Liver (tissue), 9 donors: ENCODE data around the gene RNPEPL1. TPM values are rescaled to one million over a fixed set of nuclear protein-coding genes. Genes with fewer than 3 reads are reported as not detected.

Experiments used
- DNase-seq: peaks from one replicate; pipeline ENCODE4 v3.0.0-alpha.2; 2017; ENCODE audit warnings: low spot score
- H3K27ac ChIP-seq, 2 donors: one replicate each; pipeline ENCODE4 v1.7.0; 2013; ENCODE audit warnings: inconsistent platforms in 2 of 2, low read length in 2 of 2, control low read depth in 1 of 2, low read depth in 1 of 2, mild to moderate bottlenecking in 1 of 2
- H3K27me3 ChIP-seq, 4 donors: one replicate each; pipeline versions ENCODE4 v1.6.1 to v1.7.0; 2013; ENCODE audit warnings: low read length in 3 of 4, inconsistent platforms in 1 of 4, mild to moderate bottlenecking in 1 of 4, moderate library complexity in 1 of 4; ENCODE audit not compliant: control insufficient read depth in 4 of 4, insufficient read depth in 4 of 4
- H3K36me3 ChIP-seq, 4 donors: one replicate each; pipeline versions ENCODE4 v1.6.1 to v1.7.0; 2013; ENCODE audit warnings: low read length in 3 of 4, mild to moderate bottlenecking in 3 of 4, low read depth in 1 of 4, moderate library complexity in 1 of 4; ENCODE audit not compliant: control insufficient read depth in 4 of 4, insufficient read depth in 3 of 4
- H3K4me1 ChIP-seq, 4 donors: one replicate each; pipeline versions ENCODE4 v1.6.1 to v1.7.0; 2013; ENCODE audit warnings: low read length in 3 of 4, mild to moderate bottlenecking in 3 of 4, moderate library complexity in 1 of 4; ENCODE audit not compliant: control insufficient read depth in 4 of 4, insufficient read depth in 4 of 4
- H3K4me3 ChIP-seq, 3 donors: one replicate each; pipeline versions ENCODE4 v1.6.1 to v1.7.0; 2013; ENCODE audit warnings: low read length in 3 of 3, control low read depth in 1 of 3, low read depth in 1 of 3, mild to moderate bottlenecking in 1 of 3
- H3K9ac ChIP-seq, 2 donors: one replicate each; pipeline ENCODE4 v1.7.0; 2013; ENCODE audit warnings: low read length in 2 of 2, mild to moderate bottlenecking in 2 of 2, moderate library complexity in 2 of 2, control low read depth in 1 of 2, low read depth in 1 of 2
- H3K9me3 ChIP-seq, 4 donors: one replicate each; pipeline versions ENCODE4 v1.6.1 to v1.7.0; 2013; ENCODE audit warnings: low read length in 3 of 4; ENCODE audit not compliant: control insufficient read depth in 4 of 4
- ATF3 ChIP-seq: IDR thresholded peaks from 2 replicates; pipeline ENCODE4 v1.6.1; 2016; ENCODE audit warnings: antibody characterized with exemption
- CTCF ChIP-seq: fragments of 150-350 bp; IDR thresholded peaks from 2 replicates; pipeline ENCODE4 v1.5.1; 2017; ENCODE audit warnings: improper control_type of control experiment, low read depth, low read length; ENCODE audit not compliant: missing input control
- EGR1 ChIP-seq, 2 donors: IDR thresholded peaks; 2 replicates each; pipeline ENCODE4 v1.6.1; 2016 to 2018; ENCODE audit warnings: antibody characterized with exemption in 2 of 2, low read depth in 2 of 2
- FOXA1 ChIP-seq: IDR thresholded peaks from 2 replicates; pipeline ENCODE4 v1.6.1; 2016; ENCODE audit warnings: antibody characterized with exemption
- FOXA2 ChIP-seq: IDR thresholded peaks from 2 replicates; pipeline ENCODE4 v1.6.1; 2016; ENCODE audit warnings: antibody characterized with exemption
- GABPA ChIP-seq, 2 donors: IDR thresholded peaks in 1 of 2; conservative IDR thresholded peaks in 1 of 2; 2 replicates each; pipeline ENCODE4 v1.6.1; 2016; ENCODE audit warnings: antibody characterized with exemption in 2 of 2, mild to moderate bottlenecking in 1 of 2, moderate library complexity in 1 of 2
- HNF4A ChIP-seq, 2 donors: conservative IDR thresholded peaks; 2 replicates each; pipeline ENCODE4 v1.6.1; 2016; ENCODE audit warnings: antibody characterized with exemption in 2 of 2, mild to moderate bottlenecking in 2 of 2
- HNF4G ChIP-seq: IDR thresholded peaks from 2 replicates; pipeline ENCODE4 v1.6.1; 2016; ENCODE audit warnings: antibody characterized with exemption
- JUND ChIP-seq, 2 donors: IDR thresholded peaks; 2 replicates each; pipeline ENCODE4 v1.6.1; 2016; ENCODE audit warnings: antibody characterized with exemption in 2 of 2
- NR2F2 ChIP-seq: IDR thresholded peaks from 2 replicates; pipeline ENCODE4 v1.6.1; 2016; ENCODE audit warnings: antibody characterized with exemption
- RAD21 ChIP-seq, 2 donors: IDR thresholded peaks; 2 replicates each; pipeline ENCODE4 v1.6.1; 2016; ENCODE audit warnings: antibody characterized with exemption in 2 of 2, mild to moderate bottlenecking in 2 of 2
- RXRA ChIP-seq, 2 donors: IDR thresholded peaks; 2 replicates each; pipeline ENCODE4 v1.6.1; 2017 to 2018; ENCODE audit warnings: antibody characterized with exemption in 2 of 2, mild to moderate bottlenecking in 1 of 2
- SP1 ChIP-seq: IDR thresholded peaks from 2 replicates; pipeline ENCODE4 v1.6.1; 2018; ENCODE audit warnings: antibody characterized with exemption, mild to moderate bottlenecking
- TAF1 ChIP-seq: conservative IDR thresholded peaks from 2 replicates; pipeline ENCODE4 v1.6.1; 2016; ENCODE audit warnings: antibody characterized with exemption, mild to moderate bottlenecking
- YY1 ChIP-seq: IDR thresholded peaks from 2 replicates; pipeline ENCODE4 v1.6.1; 2016; ENCODE audit warnings: antibody characterized with exemption, mild to moderate bottlenecking
- ZBTB33 ChIP-seq: IDR thresholded peaks from 2 replicates; pipeline ENCODE4 v1.6.1; 2016; ENCODE audit warnings: antibody characterized with exemption
- WGBS: extraction: QIAGEN DNeasy Blood & Tissue Kit; methylation state at CpG from one replicate; pipeline ENCODE4 v1.1.7; 2013; 5-methylcytosine and 5-hydroxymethylcytosine counted together
- polyA plus RNA-seq, 2 donors: library from polyadenylated mRNA; stranded (reverse) in 1 of 2; unstranded in 1 of 2; fragments of 200-250 nt in 1 of 2; fragments of >200 nt in 1 of 2; fragmentation: Nextera tagmentation in 1 of 2; extraction: Ambion mirVana in 1 of 2; gene quantifications; one replicate each; pipeline versions ENCODE4 v1.2.1 to v1.2.3, GENCODE V29; 2013 to 2015
- total RNA-seq, 2 donors: library from RNA; depleted of rRNA; stranded (reverse); fragments of >200 nt; gene quantifications; one replicate each; pipeline ENCODE4 v1.2.3, GENCODE V29; 2014
- TF ChIP-seq, protein P1 (sequence below): IDR thresholded peaks from 2 replicates; pipeline ENCODE4 v1.6.1; 2016; ENCODE audit warnings: antibody characterized with exemption
- TF ChIP-seq, protein P2 (sequence below): IDR thresholded peaks from 2 replicates; pipeline ENCODE4 v1.6.1; 2016; ENCODE audit warnings: antibody characterized with exemption, mild to moderate bottlenecking
- donor health status: healthy.
- donor health status: healthy.
- donor health status: healthy.
- donor health status: healthy.
- donor health status: healthy.

RNPEPL1 gene
- total and polyA plus RNA-seq, 4 donors, result 24.8 to 43.9 (median 29.4) TPM

DNA sequence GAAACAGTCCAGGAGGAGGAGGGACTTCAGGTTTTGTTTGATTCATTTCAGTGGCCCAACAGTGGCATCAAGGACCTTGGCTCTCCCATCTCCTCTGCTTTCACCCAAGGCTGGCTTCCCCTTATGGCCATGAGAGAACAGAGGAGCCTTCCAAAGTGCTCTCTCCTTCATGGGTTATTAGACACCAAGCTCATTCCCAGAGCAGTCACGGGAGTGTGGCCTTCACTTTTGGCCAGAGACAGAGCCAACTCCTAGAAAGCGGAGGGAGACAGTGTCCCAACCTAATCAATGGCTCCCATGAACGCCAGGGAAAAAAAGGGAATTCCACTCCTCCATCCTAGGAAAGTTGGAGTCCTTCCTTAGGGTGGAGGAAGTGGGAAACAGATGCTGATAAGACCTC, 9.0 kb upstream of the RNPEPL1 start:
- TF ChIP-seq NR2F2 (no peak), EGR1 (IDR thresholded peaks at IDR 0.05; ENCODE audit: low read depth in 2 of 2) (no peak), FOXA1 (no peak), ZBTB33 (no peak), SP1 (no peak), YY1 (no peak), ATF3 (no peak), HNF4A (conservative IDR thresholded peaks at IDR 0.05) (no peak), CTCF (no peak)
- TF ChIP-seq, protein P1, sequence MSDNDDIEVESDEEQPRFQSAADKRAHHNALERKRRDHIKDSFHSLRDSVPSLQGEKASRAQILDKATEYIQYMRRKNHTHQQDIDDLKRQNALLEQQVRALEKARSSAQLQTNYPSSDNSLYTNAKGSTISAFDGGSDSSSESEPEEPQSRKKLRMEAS, result no peak
- no peaks in the 10 kb centered on the region for H3K9me3 ChIP-seq
- no peak overlapping the region for H3K27ac ChIP-seq
- H3K4me1 ChIP-seq, result peaks cover 14 to 35% (median 24%) of the 10 kb centered on the region in 4 donors
- no peak for DNase-seq
- H3K4me3 ChIP-seq, result no peak overlapping the region
- H3K9ac ChIP-seq, result no peak overlapping the region
- H3K36me3 ChIP-seq, result peaks cover 0 to under 1% (median 0%) of the 10 kb centered on the region in 4 donors
- no peaks in the 10 kb centered on the region for H3K27me3 ChIP-seq
- WGBS, result 90% methylated on average over 3 of the region's 3 CpGs

GRCh38 chr2:240560084-240560479, 8.2 kb upstream of the RNPEPL1 start, which contains the start of gene DUSP28:
Gene DUSP28 (plus strand): TSS chr2:240560357. CDS start chr2:240560685, 328 bp downstream.
- no peaks in the 10 kb centered on the region for H3K36me3 ChIP-seq
- TF ChIP-seq JUND (IDR thresholded peaks at IDR 0.05), result no peak
- no peak for TF ChIP-seq HNF4G
- no peak for TF ChIP-seq CTCF
- no peak for TF ChIP-seq HNF4A (conservative IDR thresholded peaks at IDR 0.05)
- TF ChIP-seq FOXA1, result no peak
- no peak for TF ChIP-seq NR2F2
- no peak for TF ChIP-seq ATF3
- TF ChIP-seq, protein P2, sequence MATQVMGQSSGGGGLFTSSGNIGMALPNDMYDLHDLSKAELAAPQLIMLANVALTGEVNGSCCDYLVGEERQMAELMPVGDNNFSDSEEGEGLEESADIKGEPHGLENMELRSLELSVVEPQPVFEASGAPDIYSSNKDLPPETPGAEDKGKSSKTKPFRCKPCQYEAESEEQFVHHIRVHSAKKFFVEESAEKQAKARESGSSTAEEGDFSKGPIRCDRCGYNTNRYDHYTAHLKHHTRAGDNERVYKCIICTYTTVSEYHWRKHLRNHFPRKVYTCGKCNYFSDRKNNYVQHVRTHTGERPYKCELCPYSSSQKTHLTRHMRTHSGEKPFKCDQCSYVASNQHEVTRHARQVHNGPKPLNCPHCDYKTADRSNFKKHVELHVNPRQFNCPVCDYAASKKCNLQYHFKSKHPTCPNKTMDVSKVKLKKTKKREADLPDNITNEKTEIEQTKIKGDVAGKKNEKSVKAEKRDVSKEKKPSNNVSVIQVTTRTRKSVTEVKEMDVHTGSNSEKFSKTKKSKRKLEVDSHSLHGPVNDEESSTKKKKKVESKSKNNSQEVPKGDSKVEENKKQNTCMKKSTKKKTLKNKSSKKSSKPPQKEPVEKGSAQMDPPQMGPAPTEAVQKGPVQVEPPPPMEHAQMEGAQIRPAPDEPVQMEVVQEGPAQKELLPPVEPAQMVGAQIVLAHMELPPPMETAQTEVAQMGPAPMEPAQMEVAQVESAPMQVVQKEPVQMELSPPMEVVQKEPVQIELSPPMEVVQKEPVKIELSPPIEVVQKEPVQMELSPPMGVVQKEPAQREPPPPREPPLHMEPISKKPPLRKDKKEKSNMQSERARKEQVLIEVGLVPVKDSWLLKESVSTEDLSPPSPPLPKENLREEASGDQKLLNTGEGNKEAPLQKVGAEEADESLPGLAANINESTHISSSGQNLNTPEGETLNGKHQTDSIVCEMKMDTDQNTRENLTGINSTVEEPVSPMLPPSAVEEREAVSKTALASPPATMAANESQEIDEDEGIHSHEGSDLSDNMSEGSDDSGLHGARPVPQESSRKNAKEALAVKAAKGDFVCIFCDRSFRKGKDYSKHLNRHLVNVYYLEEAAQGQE, result peak; percentile 15
- peak; percentile 64 for TF ChIP-seq TAF1
- no peak for TF ChIP-seq FOXA2
- TF ChIP-seq, protein P1, result no peak
- no peak for TF ChIP-seq GABPA (IDR thresholded peaks at IDR 0.05 in 1 of 2, conservative IDR thresholded peaks at IDR 0.05 in 1 of 2)
- TF ChIP-seq RXRA (IDR thresholded peaks at IDR 0.05), result no peak
- TF ChIP-seq ZBTB33, result no peak
- peak; percentile 61 to 85 for TF ChIP-seq EGR1 (IDR thresholded peaks at IDR 0.05; ENCODE audit: low read depth in 2 of 2)
- TF ChIP-seq RAD21 (IDR thresholded peaks at IDR 0.05), result no peak
- peak; percentile 64 for TF ChIP-seq SP1
- no peak for TF ChIP-seq YY1
- peak within 1 kb of the TSS; percentile 71 to 87 (median 77) for H3K4me3 ChIP-seq
- peak within 1 kb of the TSS; percentile 99 for H3K27ac ChIP-seq
- peak; percentile 90 for DNase-seq
- under 1% methylated on average over 39 of the region's 39 CpGs for WGBS
- no peaks in the 10 kb centered on the region for H3K27me3 ChIP-seq
- H3K9ac ChIP-seq, result peak within 1 kb of the TSS; percentile 78 to 83
- peaks cover 15 to 40% (median 24%) of the 10 kb centered on the region in 4 donors for H3K4me1 ChIP-seq
- no peaks in the 10 kb centered on the region for H3K9me3 ChIP-seq
